HepG2 (cell line): ENCODE results near the gene INTS12. TPM values are rescaled to one million over a fixed set of nuclear protein-coding genes. Genes with fewer than 3 reads are reported as not detected.

Source experiments
- ATAC-seq: fragments of 200-7000 bp; cut with Tn5 transposase; 3 replicates; pipeline ENCODE4 v1.9.1; 2020; ENCODE audit warnings: mild to moderate bottlenecking, moderate library complexity
- BruUV-seq: library from RNA; stranded (reverse); fragments of 400-500 nt; replicated peaks from 2 replicates; lab custom pipeline; 2021; lab: Mats Ljungman, UMichigan
- CTCF ChIA-PET: fragments of 300-600 bp; formaldehyde crosslinking; extraction: SDS; loops from one replicate; lab custom pipeline; 2021; ENCODE audit warnings: low total read pairs, inconsistent platforms, low intra/inter-chr PET ratio; lab: Yijun Ruan, JAX
- POLR2A ChIA-PET: fragments of 350-600 bp; sonication (Branson Sonifier 250); formaldehyde crosslinking; loops from one replicate; lab custom pipeline; 2020; ENCODE audit warnings: antibody characterized with exemption, inconsistent platforms; lab: Yijun Ruan, JAX
- DNase-seq: peaks from one replicate; pipeline ENCODE4 v3.0.0-alpha.2; 2015; ENCODE audit warnings: low spot score
- FAIRE-seq: peaks from 3 replicates; lab custom pipeline; 2011; peaks lifted over from hg19 to GRCh38; lab: Jason Lieb, UNC
- H2AFZ ChIP-seq: one replicate; pipeline ENCODE4 v1.6.1; 2011; ENCODE audit warnings: low read length, inconsistent platforms
- H3K27ac ChIP-seq: fragments of 300-600 bp; 3 replicates; pipeline ENCODE4 v1.8.0; 2011; ENCODE audit warnings: mixed run types, mild to moderate bottlenecking, mixed read lengths, low read length, inconsistent platforms; ENCODE audit not compliant: insufficient read depth; ENCODE audit errors: extremely low read length
- H3K27me3 ChIP-seq, 2 experiments: fragments of 200-600 bp in 1 of 2; 2 replicates in 1 of 2; 3 replicates in 1 of 2; pipeline versions ENCODE4 v1.6.0 to v1.8.0; 2011; ENCODE audit warnings: low read length in 2 of 2, mild to moderate bottlenecking in 2 of 2, moderate library complexity in 2 of 2, inconsistent platforms in 1 of 2; ENCODE audit not compliant: insufficient read depth in 2 of 2, control insufficient read depth in 1 of 2
- H3K36me3 ChIP-seq, 2 experiments: fragments of 200-600 bp in 1 of 2; replicated peaks in 1 of 2; 2 replicates in 1 of 2; 3 replicates in 1 of 2; pipeline versions ENCODE4 v1.5.1 to v1.8.0; 2011; ENCODE audit warnings: low read length in 2 of 2, inconsistent platforms in 1 of 2; ENCODE audit not compliant: insufficient read depth in 2 of 2, control insufficient read depth in 1 of 2
- H3K4me1 ChIP-seq: 2 replicates; pipeline ENCODE4 v1.5.1; 2012; ENCODE audit warnings: low read length, inconsistent platforms; ENCODE audit not compliant: insufficient read depth
- H3K4me2 ChIP-seq: 2 replicates; pipeline ENCODE4 v1.6.0; 2011; ENCODE audit warnings: low read depth, low read length, inconsistent platforms
- H3K4me3 ChIP-seq, 3 experiments: fragments of 200-600 bp in 1 of 3; sonication (generic), shearing (Covaris generic) in 1 of 3; replicated peaks in 1 of 3; 2 replicates each; pipeline ENCODE4 v1.5.1; 2011 to 2016; ENCODE audit warnings: low read length in 3 of 3, inconsistent platforms in 2 of 3, low read depth in 2 of 3, mild to moderate bottlenecking in 2 of 3, control low read depth in 1 of 3, mixed read lengths in 1 of 3; ENCODE audit not compliant: insufficient read depth in 1 of 3
- H3K79me2 ChIP-seq: one replicate; pipeline ENCODE4 v1.6.1; 2011; ENCODE audit warnings: low read length, inconsistent platforms; ENCODE audit not compliant: insufficient read depth
- H3K9ac ChIP-seq: 2 replicates; pipeline ENCODE4 v1.6.0; 2011; ENCODE audit warnings: mild to moderate bottlenecking, low read depth, low read length, inconsistent platforms; ENCODE audit not compliant: insufficient read depth
- H3K9me3 ChIP-seq: 2 replicates; pipeline ENCODE4 v1.5.1; 2012; ENCODE audit warnings: mild to moderate bottlenecking, low read length
- H4K20me1 ChIP-seq: 2 replicates; pipeline ENCODE4 v1.6.0; 2011; ENCODE audit warnings: inconsistent platforms, mild to moderate bottlenecking, low read length, moderate library complexity; ENCODE audit not compliant: insufficient read depth
- BHLHE40 ChIP-seq: IDR thresholded peaks from 2 replicates; pipeline ENCODE4 v1.6.1; 2011; ENCODE audit warnings: low read length, improper control_type of control experiment
- GATAD2A ChIP-seq: IDR thresholded peaks from 2 replicates; pipeline ENCODE4 v1.6.1; 2016
- HIVEP1 ChIP-seq: sonication (generic); formaldehyde crosslinking; IDR thresholded peaks from 2 replicates; pipeline ENCODE4 v1.4.0; 2020; ENCODE audit warnings: mild to moderate bottlenecking, missing genetic modification reagents
- RARA ChIP-seq: IDR thresholded peaks from 2 replicates; pipeline ENCODE4 v1.6.1; 2016; ENCODE audit warnings: missing genetic modification reagents, missing compliant biosample characterization
- TRIM22 ChIP-seq: fragments of 450-650 bp; IDR thresholded peaks from 2 replicates; pipeline ENCODE4 v1.6.1; 2017
- ZNF432 ChIP-seq: sonication (generic); formaldehyde crosslinking; IDR thresholded peaks from 2 replicates; pipeline ENCODE4 v1.5.0; 2020; ENCODE audit warnings: missing genetic modification reagents, mild to moderate bottlenecking, borderline replicate concordance
- ZNF670 ChIP-seq: sonication (generic); formaldehyde crosslinking; IDR thresholded peaks from 2 replicates; pipeline ENCODE4 v1.8.0; 2022; ENCODE audit warnings: mild to moderate bottlenecking, missing genetic modification reagents, borderline replicate concordance
- ZNF782 ChIP-seq: sonication (generic); formaldehyde crosslinking; IDR thresholded peaks from 2 replicates; pipeline ENCODE4 v1.4.0; 2020; ENCODE audit warnings: missing genetic modification reagents, mild to moderate bottlenecking, borderline replicate concordance
- WGBS: methylation state at CpG from one replicate; pipeline ENCODE4 v1.1.6; 2017; ENCODE audit warnings: low lambda C conversion rate; 5-methylcytosine and 5-hydroxymethylcytosine counted together
- in situ Hi-C: cut with HindIII; loops from 2 replicates; pipeline ENCODE4 v1.10.0; 2017; ENCODE audit warnings: low pct_unique_long_range_greater_than_20kb; ENCODE audit not compliant: extremely low pct_ligation_motif_present
- intact Hi-C: fragments of 100-400 bp; cut with micrococcal nuclease; formaldehyde crosslinking; loops from one replicate; pipeline ENCODE4 v1.10.0; 2022; ENCODE audit not compliant: unreplicated experiment
- polyA plus RNA-seq, 8 experiments: library from polyadenylated mRNA; depleted of rRNA in 3 of 8; stranded (reverse) in 7 of 8; unstranded in 1 of 8; fragments of >200 nt; fragmentation: Illumina TruSeq in 4 of 8; extraction: Trizol in 4 of 8; gene quantifications; 2 replicates each; pipeline versions ENCODE4 v1.2.1 to v1.2.3, GENCODE V29; 2011 to 2016; ENCODE audit warnings: low read depth in 4 of 8, missing spikeins in 1 of 8, mixed read lengths in 1 of 8; ENCODE audit not compliant: insufficient read depth in 1 of 8
- total RNA-seq, 5 experiments: library from RNA; depleted of rRNA; stranded (reverse); fragments of >200 nt; fragmentation: Illumina TruSeq; extraction: Trizol; gene quantifications; 2 replicates each; pipeline ENCODE4 v1.2.3, GENCODE V29; 2016; ENCODE audit warnings: low read depth in 1 of 5
- TF ChIP-seq, protein P1 (sequence below): IDR thresholded peaks from 2 replicates; pipeline ENCODE4 v1.6.1; 2018; ENCODE audit warnings: missing genetic modification reagents

The INTS12 gene
- total and polyA plus RNA-seq, 2 of the 13 experiments (the other 11 are each of a cell fraction or from before 2014, with no cell fraction given) = 20.2 to 21.1 TPM

- no TSS peak for BruUV-seq
Measured at GRCh38 chr4:105714071-105714521, 5.6 kb upstream of the INTS12 start.

DNA sequence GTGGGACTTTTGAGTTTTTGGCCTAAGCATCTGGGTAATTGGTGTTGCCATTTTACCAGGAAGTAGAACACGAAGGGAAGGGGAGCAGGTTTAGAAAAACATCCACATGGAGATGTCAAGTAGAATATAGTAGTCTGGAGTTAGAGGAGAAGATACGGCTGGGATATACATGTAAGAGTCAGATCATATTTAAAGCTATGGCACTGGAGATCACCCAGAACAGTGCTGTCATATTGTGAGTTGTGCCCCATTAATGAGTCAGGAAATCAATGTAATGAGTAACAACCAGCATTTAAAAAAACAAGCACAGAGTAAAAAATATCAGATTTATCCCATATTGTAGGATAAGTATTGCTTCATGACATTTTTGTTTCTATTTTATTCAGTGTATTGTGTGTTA, 4.3 kb upstream of the INTS12 start:
- 95% methylated on average over 2 of the region's 2 CpGs for WGBS
- BruUV-seq = no TSS peak
- ChIA-PET CTCF (no interaction called here), POLR2A (no interaction called here)
- FAIRE-seq (no peak), DNase-seq (no peak), ATAC-seq (no peak)
- H3K27me3 ChIP-seq = no peaks in the 10 kb centered on the region; a peak in 1 of 5 replicates
- H3K79me2 ChIP-seq = peaks cover 42% of the 10 kb centered on the region
- H3K9ac ChIP-seq = no peak overlapping the region
- no peaks in the 10 kb centered on the region for H3K9me3 ChIP-seq
- no peaks in the 10 kb centered on the region for H3K36me3 ChIP-seq
- in situ Hi-C loops (no loop called here), intact Hi-C loops (no loop called here)
- no peak overlapping the region for H3K27ac ChIP-seq
- H3K4me1 ChIP-seq = peaks cover 22% of the 10 kb centered on the region
- no peak for TF ChIP-seq TRIM22
- TF ChIP-seq ZNF670 (CRISPR knock-in tag) = no peak
- TF ChIP-seq HIVEP1 (CRISPR knock-in tag) = no peak
- no peak for TF ChIP-seq RARA (CRISPR knock-in tag)
- TF ChIP-seq ZNF432 (CRISPR knock-in tag) = no peak
- H3K4me3 ChIP-seq = no peak overlapping the region
- no peak overlapping the region for H2AFZ ChIP-seq
- H4K20me1 ChIP-seq = no peaks in the 10 kb centered on the region
- H3K4me2 ChIP-seq = no peak overlapping the region

More at GRCh38 chr4:105714071-105714521, 5.6 kb upstream of the INTS12 start:
- CTCF ChIA-PET = no interaction called here
- H3K27ac ChIP-seq = no peak overlapping the region
- WGBS = 95% methylated on average over 5 of the region's 5 CpGs
- peaks cover 26% of the 10 kb centered on the region for H3K4me1 ChIP-seq
- no peaks in the 10 kb centered on the region; a peak in 1 of 5 replicates for H3K27me3 ChIP-seq
- H3K79me2 ChIP-seq = peaks cover 35% of the 10 kb centered on the region
- no peak overlapping the region for H3K4me3 ChIP-seq
- in situ Hi-C loops = no loop called here
- H3K4me2 ChIP-seq = no peak overlapping the region
- no peaks in the 10 kb centered on the region for H3K9me3 ChIP-seq
- H3K36me3 ChIP-seq = no peaks in the 10 kb centered on the region; a peak in 1 of 5 replicates
- FAIRE-seq (no peak), ATAC-seq (no peak), DNase-seq (no peak)
- no peak overlapping the region for H3K9ac ChIP-seq
- H2AFZ ChIP-seq = no peak overlapping the region
- POLR2A ChIA-PET = no interaction called here
- TF ChIP-seq GATAD2A (no peak), ZNF782 (CRISPR knock-in tag) (no peak), BHLHE40 (no peak)
- TF ChIP-seq, protein P1, sequence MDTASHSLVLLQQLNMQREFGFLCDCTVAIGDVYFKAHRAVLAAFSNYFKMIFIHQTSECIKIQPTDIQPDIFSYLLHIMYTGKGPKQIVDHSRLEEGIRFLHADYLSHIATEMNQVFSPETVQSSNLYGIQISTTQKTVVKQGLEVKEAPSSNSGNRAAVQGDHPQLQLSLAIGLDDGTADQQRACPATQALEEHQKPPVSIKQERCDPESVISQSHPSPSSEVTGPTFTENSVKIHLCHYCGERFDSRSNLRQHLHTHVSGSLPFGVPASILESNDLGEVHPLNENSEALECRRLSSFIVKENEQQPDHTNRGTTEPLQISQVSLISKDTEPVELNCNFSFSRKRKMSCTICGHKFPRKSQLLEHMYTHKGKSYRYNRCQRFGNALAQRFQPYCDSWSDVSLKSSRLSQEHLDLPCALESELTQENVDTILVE (CRISPR knock-in tag) = no peak
- intact Hi-C loops = no loop called here
- H4K20me1 ChIP-seq = no peaks in the 10 kb centered on the region
